Measurements from ENCODE around the gene C17orf67. TPM values are rescaled to one million over a fixed set of nuclear protein-coding genes. Genes with fewer than 3 reads are reported as not detected.

The C17orf67 gene
- total and polyA plus RNA-seq, 2 experiments from 2014 or later, result 1.0 to 3.7 TPM

DNA sequence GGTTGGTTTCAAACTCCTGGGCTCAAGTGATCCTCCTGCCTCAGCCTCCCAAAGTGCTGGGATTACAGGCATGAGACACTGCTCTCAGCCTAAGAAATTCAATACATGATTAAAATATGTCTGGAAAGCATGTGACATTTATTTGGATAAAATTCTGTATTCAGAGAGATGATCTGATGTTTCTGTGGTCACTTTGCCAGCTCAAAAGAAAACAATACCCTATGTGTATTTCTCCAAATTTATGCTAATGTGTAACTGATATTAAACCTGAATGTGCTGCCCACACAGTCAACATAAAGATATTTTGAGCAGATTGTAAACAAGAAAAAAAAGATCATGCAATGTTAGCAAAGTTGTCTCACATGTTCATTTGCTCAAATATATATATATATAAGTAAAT lies 16.7 kb downstream of the C17orf67 start:
- DNase-seq (ENCODE audit: low spot score) (no peak), ATAC-seq (no peak)
- no peak overlapping the region for H3K4me3 ChIP-seq
- no peaks in the 10 kb centered on the region for H3K27me3 ChIP-seq (ENCODE audit: insufficient read depth)
- no peaks in the 10 kb centered on the region for H3K79me2 ChIP-seq (replicated peaks; ENCODE audit: insufficient read depth)
- no peak overlapping the region for H2AFZ ChIP-seq
- H3F3A ChIP-seq (replicated peaks; ENCODE audit: low read depth), result no peaks in the 10 kb centered on the region
- no peaks in the 10 kb centered on the region for H4K20me1 ChIP-seq (replicated peaks; ENCODE audit: insufficient read depth)
- Mint-ChIP-seq H3K4me3 (no peak overlapping the region), H3K4me1 (peaks cover 15% of the 10 kb centered on the region), H3K9me3 (no peaks in the 10 kb centered on the region), H3K27me3 (ENCODE audit: insufficient read depth, low read depth, poor library complexity) (peaks cover 8% of the 10 kb centered on the region), H3K27ac (no peak overlapping the region), H3K36me3 (ENCODE audit: low read depth) (no peaks in the 10 kb centered on the region)
- no peaks in the 10 kb centered on the region for H3K36me3 ChIP-seq (ENCODE audit: insufficient read depth)
- TF ChIP-seq, protein P1, sequence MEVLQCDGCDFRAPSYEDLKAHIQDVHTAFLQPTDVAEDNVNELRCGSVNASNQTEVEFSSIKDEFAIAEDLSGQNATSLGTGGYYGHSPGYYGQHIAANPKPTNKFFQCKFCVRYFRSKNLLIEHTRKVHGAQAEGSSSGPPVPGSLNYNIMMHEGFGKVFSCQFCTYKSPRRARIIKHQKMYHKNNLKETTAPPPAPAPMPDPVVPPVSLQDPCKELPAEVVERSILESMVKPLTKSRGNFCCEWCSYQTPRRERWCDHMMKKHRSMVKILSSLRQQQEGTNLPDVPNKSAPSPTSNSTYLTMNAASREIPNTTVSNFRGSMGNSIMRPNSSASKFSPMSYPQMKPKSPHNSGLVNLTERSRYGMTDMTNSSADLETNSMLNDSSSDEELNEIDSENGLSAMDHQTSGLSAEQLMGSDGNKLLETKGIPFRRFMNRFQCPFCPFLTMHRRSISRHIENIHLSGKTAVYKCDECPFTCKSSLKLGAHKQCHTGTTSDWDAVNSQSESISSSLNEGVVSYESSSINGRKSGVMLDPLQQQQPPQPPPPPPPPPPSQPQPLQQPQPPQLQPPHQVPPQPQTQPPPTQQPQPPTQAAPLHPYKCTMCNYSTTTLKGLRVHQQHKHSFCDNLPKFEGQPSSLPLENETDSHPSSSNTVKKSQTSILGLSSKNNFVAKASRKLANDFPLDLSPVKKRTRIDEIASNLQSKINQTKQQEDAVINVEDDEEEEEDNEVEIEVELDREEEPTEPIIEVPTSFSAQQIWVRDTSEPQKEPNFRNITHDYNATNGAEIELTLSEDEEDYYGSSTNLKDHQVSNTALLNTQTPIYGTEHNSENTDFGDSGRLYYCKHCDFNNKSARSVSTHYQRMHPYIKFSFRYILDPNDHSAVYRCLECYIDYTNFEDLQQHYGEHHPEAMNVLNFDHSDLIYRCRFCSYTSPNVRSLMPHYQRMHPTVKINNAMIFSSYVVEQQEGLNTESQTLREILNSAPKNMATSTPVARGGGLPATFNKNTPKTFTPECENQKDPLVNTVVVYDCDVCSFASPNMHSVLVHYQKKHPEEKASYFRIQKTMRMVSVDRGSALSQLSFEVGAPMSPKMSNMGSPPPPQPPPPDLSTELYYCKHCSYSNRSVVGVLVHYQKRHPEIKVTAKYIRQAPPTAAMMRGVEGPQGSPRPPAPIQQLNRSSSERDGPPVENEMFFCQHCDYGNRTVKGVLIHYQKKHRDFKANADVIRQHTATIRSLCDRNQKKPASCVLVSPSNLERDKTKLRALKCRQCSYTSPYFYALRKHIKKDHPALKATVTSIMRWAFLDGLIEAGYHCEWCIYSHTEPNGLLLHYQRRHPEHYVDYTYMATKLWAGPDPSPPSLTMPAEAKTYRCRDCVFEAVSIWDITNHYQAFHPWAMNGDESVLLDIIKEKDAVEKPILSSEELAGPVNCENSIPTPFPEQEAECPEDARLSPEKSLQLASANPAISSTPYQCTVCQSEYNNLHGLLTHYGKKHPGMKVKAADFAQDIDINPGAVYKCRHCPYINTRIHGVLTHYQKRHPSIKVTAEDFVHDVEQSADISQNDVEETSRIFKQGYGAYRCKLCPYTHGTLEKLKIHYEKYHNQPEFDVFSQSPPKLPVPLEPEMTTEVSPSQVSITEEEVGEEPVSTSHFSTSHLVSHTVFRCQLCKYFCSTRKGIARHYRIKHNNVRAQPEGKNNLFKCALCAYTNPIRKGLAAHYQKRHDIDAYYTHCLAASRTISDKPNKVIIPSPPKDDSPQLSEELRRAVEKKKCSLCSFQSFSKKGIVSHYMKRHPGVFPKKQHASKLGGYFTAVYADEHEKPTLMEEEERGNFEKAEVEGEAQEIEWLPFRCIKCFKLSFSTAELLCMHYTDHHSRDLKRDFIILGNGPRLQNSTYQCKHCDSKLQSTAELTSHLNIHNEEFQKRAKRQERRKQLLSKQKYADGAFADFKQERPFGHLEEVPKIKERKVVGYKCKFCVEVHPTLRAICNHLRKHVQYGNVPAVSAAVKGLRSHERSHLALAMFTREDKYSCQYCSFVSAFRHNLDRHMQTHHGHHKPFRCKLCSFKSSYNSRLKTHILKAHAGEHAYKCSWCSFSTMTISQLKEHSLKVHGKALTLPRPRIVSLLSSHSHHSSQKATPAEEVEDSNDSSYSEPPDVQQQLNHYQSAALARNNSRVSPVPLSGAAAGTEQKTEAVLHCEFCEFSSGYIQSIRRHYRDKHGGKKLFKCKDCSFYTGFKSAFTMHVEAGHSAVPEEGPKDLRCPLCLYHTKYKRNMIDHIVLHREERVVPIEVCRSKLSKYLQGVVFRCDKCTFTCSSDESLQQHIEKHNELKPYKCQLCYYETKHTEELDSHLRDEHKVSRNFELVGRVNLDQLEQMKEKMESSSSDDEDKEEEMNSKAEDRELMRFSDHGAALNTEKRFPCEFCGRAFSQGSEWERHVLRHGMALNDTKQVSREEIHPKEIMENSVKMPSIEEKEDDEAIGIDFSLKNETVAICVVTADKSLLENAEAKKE (CRISPR knock-in tag; IDR thresholded peaks at IDR 0.05), result no peak
- TF ChIP-seq STAT1 (IDR thresholded peaks at IDR 0.05; ENCODE audit: unreplicated experiment) (no peak), EZH2phosphoT487 (IDR thresholded peaks at IDR 0.05; ENCODE audit: unreplicated experiment) (no peak), ZNF114 (CRISPR knock-in tag; IDR thresholded peaks at IDR 0.05) (no peak), ZNF331 (CRISPR knock-in tag; IDR thresholded peaks at IDR 0.05; ENCODE audit: low read depth) (no peak)
- TF ChIP-seq, protein P2, sequence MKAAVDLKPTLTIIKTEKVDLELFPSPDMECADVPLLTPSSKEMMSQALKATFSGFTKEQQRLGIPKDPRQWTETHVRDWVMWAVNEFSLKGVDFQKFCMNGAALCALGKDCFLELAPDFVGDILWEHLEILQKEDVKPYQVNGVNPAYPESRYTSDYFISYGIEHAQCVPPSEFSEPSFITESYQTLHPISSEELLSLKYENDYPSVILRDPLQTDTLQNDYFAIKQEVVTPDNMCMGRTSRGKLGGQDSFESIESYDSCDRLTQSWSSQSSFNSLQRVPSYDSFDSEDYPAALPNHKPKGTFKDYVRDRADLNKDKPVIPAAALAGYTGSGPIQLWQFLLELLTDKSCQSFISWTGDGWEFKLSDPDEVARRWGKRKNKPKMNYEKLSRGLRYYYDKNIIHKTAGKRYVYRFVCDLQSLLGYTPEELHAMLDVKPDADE (IDR thresholded peaks at IDR 0.05), result no peak
- H3K9me2 ChIP-seq (ENCODE audit: insufficient read depth), result no peaks in the 10 kb centered on the region
- H3K4me1 ChIP-seq (ENCODE audit: insufficient read depth), result no peaks in the 10 kb centered on the region
- no peak overlapping the region for H3K27ac ChIP-seq (ENCODE audit: low read depth)
- no peak overlapping the region for H3K4me2 ChIP-seq

All from GM23338 (cell line).